ENCODE measurements around the gene UBE3D.

The UBE3D gene

DNA sequence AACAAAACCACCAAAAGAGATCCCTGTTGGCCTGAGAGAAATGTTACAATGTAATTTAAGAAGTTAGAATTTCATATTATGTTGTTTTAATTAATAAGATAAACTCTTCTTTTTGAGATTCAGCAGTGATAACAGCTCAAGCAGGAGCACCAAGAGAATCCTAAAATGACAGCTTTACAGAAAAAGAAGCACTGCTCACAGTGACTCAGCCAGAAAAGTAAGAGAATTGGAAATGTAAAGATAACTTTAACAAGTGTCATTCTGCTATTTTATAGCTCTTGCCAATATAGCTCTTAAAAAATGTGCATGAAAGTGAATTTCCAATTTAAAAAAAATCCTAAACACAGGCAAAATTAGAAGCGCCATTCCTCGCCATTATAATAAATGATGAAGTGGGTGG is 111.3 kb downstream of the UBE3D start:
- DNase-seq (ENCODE audit: low read depth in 1 of 2, low spot score in 1 of 2) = no peak
- Histone ChIP-seq H3K4me3 (replicated peaks; ENCODE audit: insufficient read depth, low read length) (no peak overlapping the region), H3K27me3 (ENCODE audit: insufficient read depth, poor library complexity, severe bottlenecking) (no peaks in the 10 kb centered on the region), H3K27ac (replicated peaks) (no peak overlapping the region)
- TF ChIP-seq, protein P1, sequence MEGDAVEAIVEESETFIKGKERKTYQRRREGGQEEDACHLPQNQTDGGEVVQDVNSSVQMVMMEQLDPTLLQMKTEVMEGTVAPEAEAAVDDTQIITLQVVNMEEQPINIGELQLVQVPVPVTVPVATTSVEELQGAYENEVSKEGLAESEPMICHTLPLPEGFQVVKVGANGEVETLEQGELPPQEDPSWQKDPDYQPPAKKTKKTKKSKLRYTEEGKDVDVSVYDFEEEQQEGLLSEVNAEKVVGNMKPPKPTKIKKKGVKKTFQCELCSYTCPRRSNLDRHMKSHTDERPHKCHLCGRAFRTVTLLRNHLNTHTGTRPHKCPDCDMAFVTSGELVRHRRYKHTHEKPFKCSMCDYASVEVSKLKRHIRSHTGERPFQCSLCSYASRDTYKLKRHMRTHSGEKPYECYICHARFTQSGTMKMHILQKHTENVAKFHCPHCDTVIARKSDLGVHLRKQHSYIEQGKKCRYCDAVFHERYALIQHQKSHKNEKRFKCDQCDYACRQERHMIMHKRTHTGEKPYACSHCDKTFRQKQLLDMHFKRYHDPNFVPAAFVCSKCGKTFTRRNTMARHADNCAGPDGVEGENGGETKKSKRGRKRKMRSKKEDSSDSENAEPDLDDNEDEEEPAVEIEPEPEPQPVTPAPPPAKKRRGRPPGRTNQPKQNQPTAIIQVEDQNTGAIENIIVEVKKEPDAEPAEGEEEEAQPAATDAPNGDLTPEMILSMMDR (IDR thresholded peaks at IDR 0.05; ENCODE audit: insufficient read depth, low read length) = no peak
- TF ChIP-seq, protein P2, sequence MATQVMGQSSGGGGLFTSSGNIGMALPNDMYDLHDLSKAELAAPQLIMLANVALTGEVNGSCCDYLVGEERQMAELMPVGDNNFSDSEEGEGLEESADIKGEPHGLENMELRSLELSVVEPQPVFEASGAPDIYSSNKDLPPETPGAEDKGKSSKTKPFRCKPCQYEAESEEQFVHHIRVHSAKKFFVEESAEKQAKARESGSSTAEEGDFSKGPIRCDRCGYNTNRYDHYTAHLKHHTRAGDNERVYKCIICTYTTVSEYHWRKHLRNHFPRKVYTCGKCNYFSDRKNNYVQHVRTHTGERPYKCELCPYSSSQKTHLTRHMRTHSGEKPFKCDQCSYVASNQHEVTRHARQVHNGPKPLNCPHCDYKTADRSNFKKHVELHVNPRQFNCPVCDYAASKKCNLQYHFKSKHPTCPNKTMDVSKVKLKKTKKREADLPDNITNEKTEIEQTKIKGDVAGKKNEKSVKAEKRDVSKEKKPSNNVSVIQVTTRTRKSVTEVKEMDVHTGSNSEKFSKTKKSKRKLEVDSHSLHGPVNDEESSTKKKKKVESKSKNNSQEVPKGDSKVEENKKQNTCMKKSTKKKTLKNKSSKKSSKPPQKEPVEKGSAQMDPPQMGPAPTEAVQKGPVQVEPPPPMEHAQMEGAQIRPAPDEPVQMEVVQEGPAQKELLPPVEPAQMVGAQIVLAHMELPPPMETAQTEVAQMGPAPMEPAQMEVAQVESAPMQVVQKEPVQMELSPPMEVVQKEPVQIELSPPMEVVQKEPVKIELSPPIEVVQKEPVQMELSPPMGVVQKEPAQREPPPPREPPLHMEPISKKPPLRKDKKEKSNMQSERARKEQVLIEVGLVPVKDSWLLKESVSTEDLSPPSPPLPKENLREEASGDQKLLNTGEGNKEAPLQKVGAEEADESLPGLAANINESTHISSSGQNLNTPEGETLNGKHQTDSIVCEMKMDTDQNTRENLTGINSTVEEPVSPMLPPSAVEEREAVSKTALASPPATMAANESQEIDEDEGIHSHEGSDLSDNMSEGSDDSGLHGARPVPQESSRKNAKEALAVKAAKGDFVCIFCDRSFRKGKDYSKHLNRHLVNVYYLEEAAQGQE (IDR thresholded peaks at IDR 0.05; ENCODE audit: insufficient replicate concordance, low read depth) = no peak
- TF ChIP-seq POLR2AphosphoS5 (IDR thresholded peaks at IDR 0.05; ENCODE audit: low read depth) (no peak), SPI1 (IDR thresholded peaks at IDR 0.05; ENCODE audit: borderline replicate concordance, low read depth) (no peak), GABPA (IDR thresholded peaks at IDR 0.05; ENCODE audit: low read depth) (no peak)

DNA sequence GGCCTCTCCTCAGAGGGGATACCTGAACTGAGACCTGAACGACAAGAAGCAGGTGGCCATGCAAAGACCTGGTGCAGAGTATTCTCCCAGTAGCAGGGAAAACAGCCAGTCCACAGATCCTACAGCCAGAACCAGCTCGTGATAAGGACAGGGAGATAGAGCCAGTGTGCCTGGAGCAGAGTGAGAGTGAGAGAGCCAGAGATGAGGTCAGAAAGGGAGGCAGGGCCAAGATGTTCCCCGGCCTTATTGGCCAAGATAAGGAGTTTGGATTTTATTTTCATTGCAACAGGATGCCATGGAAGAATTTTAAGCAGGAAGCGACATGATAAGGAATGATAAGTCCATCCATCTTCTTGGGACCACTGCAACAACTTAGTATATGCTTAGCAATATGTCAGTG is 111.8 kb downstream of the UBE3D start:
- H3K4me3 ChIP-seq (replicated peaks; ENCODE audit: insufficient read depth, low read length) = no peak overlapping the region
- DNase-seq (ENCODE audit: low read depth in 1 of 2, low spot score in 1 of 2) = no peak
- no peaks in the 10 kb centered on the region for H3K27me3 ChIP-seq (ENCODE audit: insufficient read depth, poor library complexity, severe bottlenecking)
- no peak overlapping the region for H3K27ac ChIP-seq (replicated peaks)
- no peak for TF ChIP-seq SPI1 (IDR thresholded peaks at IDR 0.05; ENCODE audit: borderline replicate concordance, low read depth)
- TF ChIP-seq, protein P1 (IDR thresholded peaks at IDR 0.05; ENCODE audit: insufficient read depth, low read length) = no peak
- TF ChIP-seq POLR2AphosphoS5 (IDR thresholded peaks at IDR 0.05; ENCODE audit: low read depth) = no peak
- TF ChIP-seq, protein P2 (IDR thresholded peaks at IDR 0.05; ENCODE audit: insufficient replicate concordance, low read depth) = no peak
- no peak for TF ChIP-seq GABPA (IDR thresholded peaks at IDR 0.05; ENCODE audit: low read depth)

DNA sequence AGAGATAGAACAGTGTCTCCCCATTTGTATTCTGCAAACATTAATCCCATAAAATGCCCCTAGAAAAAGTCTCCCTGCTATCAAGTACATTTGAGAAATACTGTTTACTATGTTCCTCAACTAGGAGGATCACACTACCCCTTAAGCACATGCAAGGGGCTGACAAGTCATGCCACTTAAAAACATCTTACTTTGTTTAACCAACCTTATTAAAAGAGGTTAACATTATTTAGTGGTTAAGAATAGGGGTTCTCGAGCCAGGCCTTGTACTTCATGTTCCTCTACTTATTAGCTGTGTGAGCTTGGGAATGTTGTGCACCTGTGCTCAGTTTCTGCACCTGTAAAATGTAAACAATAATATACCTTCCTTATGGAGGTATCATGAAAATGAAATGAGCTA is 113.7 kb downstream of the UBE3D start:
- Histone ChIP-seq H3K27me3 (ENCODE audit: insufficient read depth, poor library complexity, severe bottlenecking) (no peaks in the 10 kb centered on the region), H3K27ac (replicated peaks) (no peak overlapping the region), H3K4me3 (replicated peaks; ENCODE audit: insufficient read depth, low read length) (no peak overlapping the region)
- TF ChIP-seq GABPA (IDR thresholded peaks at IDR 0.05; ENCODE audit: low read depth) (no peak), SPI1 (IDR thresholded peaks at IDR 0.05; ENCODE audit: borderline replicate concordance, low read depth) (no peak), POLR2AphosphoS5 (IDR thresholded peaks at IDR 0.05; ENCODE audit: low read depth) (no peak)
- TF ChIP-seq, protein P1 (IDR thresholded peaks at IDR 0.05; ENCODE audit: insufficient read depth, low read length) = no peak
- TF ChIP-seq, protein P2 (IDR thresholded peaks at IDR 0.05; ENCODE audit: insufficient replicate concordance, low read depth) = no peak
- DNase-seq (ENCODE audit: low read depth in 1 of 2, low spot score in 1 of 2) = no peak
